GM23338 (cell line): Measurements from ENCODE around the gene ERP27. TPM values are rescaled to one million over a fixed set of nuclear protein-coding genes. Genes with fewer than 3 reads are reported as not detected.

Experiments used
- ATAC-seq: fragments of 200-7000 bp; cut with Tn5 transposase; 3 replicates; pipeline ENCODE4 v1.9.1; 2020
- DNase-seq: peaks from one replicate; pipeline ENCODE4 v3.0.0-alpha.2; 2015; ENCODE audit warnings: low spot score
- H2AFZ ChIP-seq: fragments of 200-600 bp; sonication (generic); 2 replicates; pipeline ENCODE4 v1.8.0; 2016; ENCODE audit warnings: antibody characterized with exemption, mild to moderate bottlenecking, moderate library complexity
- H3F3A ChIP-seq: fragments of 200-600 bp; sonication (generic); replicated peaks from 2 replicates; pipeline ENCODE4 v1.8.0; 2017; ENCODE audit warnings: antibody characterized with exemption, mixed run types, low read depth
- H3K27ac ChIP-seq: fragments of 200-600 bp; sonication (generic); 2 replicates; pipeline ENCODE4 v1.6.1; 2016; ENCODE audit warnings: low read depth
- H3K27me3 ChIP-seq: fragments of 200-600 bp; sonication (generic); 2 replicates; pipeline ENCODE4 v1.8.0; 2016; ENCODE audit warnings: mild to moderate bottlenecking, mixed run types, moderate library complexity; ENCODE audit not compliant: insufficient read depth
- H3K36me3 ChIP-seq: fragments of 200-600 bp; sonication (generic); 2 replicates; pipeline ENCODE4 v1.8.0; 2016; ENCODE audit warnings: mild to moderate bottlenecking; ENCODE audit not compliant: insufficient read depth
- H3K4me1 ChIP-seq: fragments of 200-600 bp; sonication (generic); 2 replicates; pipeline ENCODE4 v1.8.0; 2016; ENCODE audit warnings: mild to moderate bottlenecking, moderate library complexity; ENCODE audit not compliant: insufficient read depth
- H3K4me2 ChIP-seq: fragments of 200-600 bp; sonication (generic); 2 replicates; pipeline ENCODE4 v1.7.1; 2017; ENCODE audit warnings: mixed run types
- H3K4me3 ChIP-seq: fragments of 200-600 bp; sonication (generic); 2 replicates; pipeline ENCODE4 v1.6.1; 2016; ENCODE audit warnings: mixed run types
- H3K79me2 ChIP-seq: fragments of 200-600 bp; sonication (generic); replicated peaks from 2 replicates; pipeline ENCODE4 v1.8.0; 2017; ENCODE audit warnings: mild to moderate bottlenecking; ENCODE audit not compliant: insufficient read depth
- H3K9me2 ChIP-seq: fragments of 200-600 bp; sonication (generic); 2 replicates; pipeline ENCODE4 v1.8.0; 2017; ENCODE audit not compliant: insufficient read depth
- H4K20me1 ChIP-seq: fragments of 200-600 bp; sonication (generic); replicated peaks from 2 replicates; pipeline ENCODE4 v1.8.0; 2017; ENCODE audit warnings: mild to moderate bottlenecking; ENCODE audit not compliant: insufficient read depth
- H3K27ac Mint-ChIP-seq: 2 replicates; pipeline ENCODE4 v1.8.0; 2020; ENCODE audit warnings: inconsistent platforms, mild to moderate bottlenecking, moderate library complexity, mixed read lengths
- H3K27me3 Mint-ChIP-seq: 3 replicates; pipeline ENCODE4 v1.8.0; 2022; ENCODE audit warnings: low read depth, mild to moderate bottlenecking, moderate library complexity, mixed read lengths, inconsistent platforms; ENCODE audit not compliant: insufficient read depth, poor library complexity
- H3K36me3 Mint-ChIP-seq: 3 replicates; pipeline ENCODE4 v1.8.0; 2021; ENCODE audit warnings: low read depth, mild to moderate bottlenecking, inconsistent platforms, moderate library complexity, mixed read lengths
- H3K4me1 Mint-ChIP-seq: 3 replicates; pipeline ENCODE4 v1.8.0; 2020; ENCODE audit warnings: mild to moderate bottlenecking, inconsistent platforms, mixed read lengths
- H3K4me3 Mint-ChIP-seq: 3 replicates; pipeline ENCODE4 v1.8.0; 2021; ENCODE audit warnings: moderate library complexity, mild to moderate bottlenecking, inconsistent platforms, mixed read lengths
- H3K9me3 Mint-ChIP-seq: 3 replicates; pipeline ENCODE4 v1.8.0; 2020; ENCODE audit warnings: moderate library complexity, mild to moderate bottlenecking, inconsistent platforms, mixed read lengths
- CREB1 ChIP-seq: fragments of 250-450 bp; sonication (Bioruptor Pico); IDR thresholded peaks from 2 replicates; pipeline ENCODE4 v1.5.0; 2020; ENCODE audit warnings: low read depth, mild to moderate bottlenecking, moderate library complexity
- CTCF ChIP-seq, 2 experiments: fragments of 200-600 bp in 1 of 2; sonication (generic) in 1 of 2; conservative IDR thresholded peaks; 2 replicates each; pipeline versions ENCODE4 v1.5.1 to v1.6.1; 2016 to 2017; ENCODE audit warnings: antibody characterized with exemption in 2 of 2, low read depth in 2 of 2, mild to moderate bottlenecking in 2 of 2, moderate library complexity in 1 of 2
- EZH2 ChIP-seq: fragments of 200-600 bp; sonication (generic); IDR thresholded peaks from one replicate; pipeline ENCODE4 v1.8.0; 2017; ENCODE audit warnings: antibody characterized with exemption, mild to moderate bottlenecking, low read depth; ENCODE audit not compliant: unreplicated experiment
- EZH2phosphoT487 ChIP-seq: fragments of 200-600 bp; sonication (generic); IDR thresholded peaks from one replicate; pipeline ENCODE4 v1.8.1; 2018; ENCODE audit warnings: antibody characterized with exemption; ENCODE audit not compliant: unreplicated experiment
- JUNB ChIP-seq: IDR thresholded peaks from one replicate; pipeline ENCODE4 v1.6.1; 2016; ENCODE audit warnings: antibody characterized with exemption; ENCODE audit not compliant: unreplicated experiment
- NANOG ChIP-seq: IDR thresholded peaks from 2 replicates; pipeline ENCODE4 v1.6.1; 2016; ENCODE audit warnings: antibody characterized with exemption, borderline replicate concordance
- POLR2AphosphoS5 ChIP-seq: IDR thresholded peaks from 2 replicates; pipeline ENCODE4 v1.6.1; 2016; ENCODE audit warnings: antibody characterized with exemption, low read depth
- REST ChIP-seq: IDR thresholded peaks from one replicate; pipeline ENCODE4 v1.6.1; 2018; ENCODE audit warnings: antibody characterized with exemption; ENCODE audit not compliant: unreplicated experiment
- STAT1 ChIP-seq: IDR thresholded peaks from one replicate; pipeline ENCODE4 v1.6.1; 2016; ENCODE audit warnings: antibody characterized with exemption; ENCODE audit not compliant: unreplicated experiment
- ZNF114 ChIP-seq: fragments of 250-450 bp; sonication (Bioruptor Pico); IDR thresholded peaks from 2 replicates; pipeline ENCODE4 v1.5.0; 2020; ENCODE audit warnings: mild to moderate bottlenecking, moderate library complexity
- ZNF331 ChIP-seq: fragments of 250-450 bp; sonication (Bioruptor Pico); IDR thresholded peaks from 2 replicates; pipeline ENCODE4 v1.5.0; 2020; ENCODE audit warnings: low read depth, mild to moderate bottlenecking, moderate library complexity
- ZNF462 ChIP-seq: fragments of 250-450 bp; sonication (Bioruptor Pico); IDR thresholded peaks from 2 replicates; pipeline ENCODE4 v1.5.0; 2020; ENCODE audit warnings: mild to moderate bottlenecking, moderate library complexity
- polyA plus RNA-seq: library from polyadenylated mRNA; unstranded; fragments of >200 nt; fragmentation: Nextera tagmentation; extraction: Ambion mirVana; gene quantifications from 2 replicates; pipeline ENCODE4 v1.2.1, GENCODE V29; 2016
- total RNA-seq: library from RNA; depleted of rRNA; stranded (reverse); fragments of >200 nt; shearing (Covaris generic); gene quantifications from 2 replicates; pipeline ENCODE4 v1.2.3, GENCODE V29; 2014

ERP27 gene
- total and polyA plus RNA-seq, 2 experiments from 2014 or later, result not detected

GRCh38 chr12:14915736-14916135 is 22.6 kb downstream of the ERP27 start:
- Histone ChIP-seq H3K27me3 (no peaks in the 10 kb centered on the region), H3K4me2 (no peak overlapping the region), H3K9me2 (peaks cover 10% of the 10 kb centered on the region; the same call in 1 of the 2 replicates), H3K36me3 (no peaks in the 10 kb centered on the region), H3F3A (no peaks in the 10 kb centered on the region), H3K4me1 (no peaks in the 10 kb centered on the region), H3K4me3 (no peak overlapping the region), H4K20me1 (no peaks in the 10 kb centered on the region), H3K79me2 (no peaks in the 10 kb centered on the region), H2AFZ (peak overlapping the region; percentile 63), H3K27ac (no peak overlapping the region)
- TF ChIP-seq ZNF114, result no peak
- TF ChIP-seq EZH2phosphoT487, result no peak
- no peak for TF ChIP-seq CREB1
- TF ChIP-seq EZH2, result no peak
- no peak for TF ChIP-seq REST
- no peak for TF ChIP-seq POLR2AphosphoS5
- TF ChIP-seq STAT1, result no peak
- no peak overlapping the region for H3K27ac Mint-ChIP-seq
- no peak for ATAC-seq
- no peak for DNase-seq
- H3K9me3 Mint-ChIP-seq, result no peaks in the 10 kb centered on the region
- no peaks in the 10 kb centered on the region for H3K4me1 Mint-ChIP-seq
- H3K36me3 Mint-ChIP-seq, result no peaks in the 10 kb centered on the region
- H3K4me3 Mint-ChIP-seq, result no peak overlapping the region
- no peaks in the 10 kb centered on the region for H3K27me3 Mint-ChIP-seq

- Histone ChIP-seq H3K9me2 (peaks cover 17% of the 10 kb centered on the region; the same call in 1 of the 2 replicates), H3F3A (no peaks in the 10 kb centered on the region), H3K79me2 (no peaks in the 10 kb centered on the region), H3K36me3 (no peaks in the 10 kb centered on the region), H2AFZ (no peak overlapping the region), H3K4me2 (no peak overlapping the region), H4K20me1 (no peaks in the 10 kb centered on the region), H3K27me3 (no peaks in the 10 kb centered on the region), H3K27ac (no peak overlapping the region), H3K4me3 (no peak overlapping the region), H3K4me1 (no peaks in the 10 kb centered on the region)
- no peak overlapping the region for H3K4me3 Mint-ChIP-seq
- H3K36me3 Mint-ChIP-seq, result no peaks in the 10 kb centered on the region
- TF ChIP-seq CTCF (conservative IDR thresholded peaks at IDR 0.05; ENCODE audit: low read depth in 2 of 2), result no peak
- no peak for TF ChIP-seq CREB1
- TF ChIP-seq ZNF462 (CRISPR knock-in tag), result no peak
- no peak for TF ChIP-seq STAT1
- no peak for TF ChIP-seq ZNF331 (CRISPR knock-in tag)
- no peak for TF ChIP-seq NANOG
- TF ChIP-seq JUNB, result no peak
- no peak for TF ChIP-seq ZNF114
- no peaks in the 10 kb centered on the region for H3K27me3 Mint-ChIP-seq
- H3K27ac Mint-ChIP-seq, result no peak overlapping the region
- no peak for DNase-seq
- H3K9me3 Mint-ChIP-seq, result no peaks in the 10 kb centered on the region
- no peak for ATAC-seq
- no peaks in the 10 kb centered on the region for H3K4me1 Mint-ChIP-seq
These were observed 25.0 kb downstream of the ERP27 start for GRCh38 chr12:14913381-14913781.
